ENCODE data around the gene CST5. TPM values are rescaled to one million over a fixed set of nuclear protein-coding genes. Genes with fewer than 3 reads are reported as not detected.

The CST5 gene
- total RNA-seq, 1 donor from 2014 or later = not detected

GRCh38 chr20:23887856-23888255 lies 8.3 kb upstream of the CST5 start:
- Histone ChIP-seq H3K9me3 (no peaks in the 10 kb centered on the region), H3K27ac (no peak overlapping the region), H3K36me3 (no peaks in the 10 kb centered on the region), H3K4me1 (no peaks in the 10 kb centered on the region), H3K27me3 (ENCODE audit: low read depth) (no peaks in the 10 kb centered on the region), H3K4me3 (no peak overlapping the region)
- no peak for DNase-seq
- ATAC-seq = no peak
- intact Hi-C loops (cut with DNase I) = no loop called here
- TF ChIP-seq, protein P1, sequence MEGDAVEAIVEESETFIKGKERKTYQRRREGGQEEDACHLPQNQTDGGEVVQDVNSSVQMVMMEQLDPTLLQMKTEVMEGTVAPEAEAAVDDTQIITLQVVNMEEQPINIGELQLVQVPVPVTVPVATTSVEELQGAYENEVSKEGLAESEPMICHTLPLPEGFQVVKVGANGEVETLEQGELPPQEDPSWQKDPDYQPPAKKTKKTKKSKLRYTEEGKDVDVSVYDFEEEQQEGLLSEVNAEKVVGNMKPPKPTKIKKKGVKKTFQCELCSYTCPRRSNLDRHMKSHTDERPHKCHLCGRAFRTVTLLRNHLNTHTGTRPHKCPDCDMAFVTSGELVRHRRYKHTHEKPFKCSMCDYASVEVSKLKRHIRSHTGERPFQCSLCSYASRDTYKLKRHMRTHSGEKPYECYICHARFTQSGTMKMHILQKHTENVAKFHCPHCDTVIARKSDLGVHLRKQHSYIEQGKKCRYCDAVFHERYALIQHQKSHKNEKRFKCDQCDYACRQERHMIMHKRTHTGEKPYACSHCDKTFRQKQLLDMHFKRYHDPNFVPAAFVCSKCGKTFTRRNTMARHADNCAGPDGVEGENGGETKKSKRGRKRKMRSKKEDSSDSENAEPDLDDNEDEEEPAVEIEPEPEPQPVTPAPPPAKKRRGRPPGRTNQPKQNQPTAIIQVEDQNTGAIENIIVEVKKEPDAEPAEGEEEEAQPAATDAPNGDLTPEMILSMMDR (IDR thresholded peaks at IDR 0.05) = no peak

- Histone ChIP-seq H3K27me3 (ENCODE audit: low read depth) (no peaks in the 10 kb centered on the region), H3K27ac (no peak overlapping the region), H3K9me3 (no peaks in the 10 kb centered on the region), H3K4me3 (no peak overlapping the region), H3K4me1 (no peaks in the 10 kb centered on the region), H3K36me3 (no peaks in the 10 kb centered on the region)
- ATAC-seq (no peak), DNase-seq (no peak)
- TF ChIP-seq, protein P1 (IDR thresholded peaks at IDR 0.05) = no peak
- intact Hi-C loops (cut with DNase I) = no loop called here
Measured at GRCh38 chr20:23884771-23885162, 5.2 kb upstream of the CST5 start.

DNA sequence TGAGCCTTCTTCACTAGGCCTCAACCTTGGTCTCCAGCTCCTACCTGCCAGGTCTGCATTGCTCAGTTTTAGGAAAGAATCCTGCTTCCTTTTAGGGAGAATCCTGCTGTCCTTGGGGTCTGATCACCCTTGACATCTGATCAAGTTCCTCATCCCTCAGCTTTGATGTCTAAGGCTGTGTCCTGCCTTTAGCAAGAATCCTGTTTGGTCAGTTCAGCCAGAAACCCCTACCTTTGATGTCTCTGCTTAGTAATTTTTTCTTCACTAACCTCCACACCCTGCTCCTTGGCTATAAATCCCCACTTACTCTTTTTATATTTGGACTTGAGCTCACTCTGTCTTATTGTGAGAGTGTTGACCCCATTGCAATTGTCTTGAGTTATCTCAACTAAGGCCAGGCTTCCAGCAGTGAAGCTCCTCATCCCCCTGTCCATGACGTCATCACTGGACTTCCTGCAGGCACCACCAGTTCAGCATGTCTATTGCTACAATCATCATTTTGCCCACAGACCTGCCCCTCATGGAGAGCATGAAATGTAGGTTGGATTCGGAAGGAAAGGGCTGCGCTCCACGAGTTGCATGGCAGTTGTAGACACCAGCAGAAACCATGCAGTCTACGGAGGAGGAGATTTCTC lies 4.7 kb upstream of the CST5 start:
- no peaks in the 10 kb centered on the region for H3K4me1 ChIP-seq
- H3K27ac ChIP-seq = no peak overlapping the region
- ATAC-seq = no peak
- H3K36me3 ChIP-seq = no peaks in the 10 kb centered on the region
- H3K4me3 ChIP-seq = no peak overlapping the region
- no peak for DNase-seq
- intact Hi-C loops (cut with DNase I) = no loop called here
- TF ChIP-seq, protein P1 (IDR thresholded peaks at IDR 0.05) = no peak
- H3K27me3 ChIP-seq (ENCODE audit: low read depth) = no peaks in the 10 kb centered on the region
- H3K9me3 ChIP-seq = no peaks in the 10 kb centered on the region

- DNase-seq (no peak), ATAC-seq (no peak)
- no peaks in the 10 kb centered on the region for H3K36me3 ChIP-seq
- H3K27ac ChIP-seq = peak overlapping the region; percentile 76
- H3K9me3 ChIP-seq = no peaks in the 10 kb centered on the region
- no peaks in the 10 kb centered on the region for H3K4me1 ChIP-seq
- no peak overlapping the region for H3K4me3 ChIP-seq
- H3K27me3 ChIP-seq (ENCODE audit: low read depth) = no peaks in the 10 kb centered on the region
- intact Hi-C loops (cut with DNase I) = no loop called here
- TF ChIP-seq, protein P1 (IDR thresholded peaks at IDR 0.05) = no peak
Measured at GRCh38 chr20:23881371-23881770, 1.8 kb upstream of the CST5 start.

DNA sequence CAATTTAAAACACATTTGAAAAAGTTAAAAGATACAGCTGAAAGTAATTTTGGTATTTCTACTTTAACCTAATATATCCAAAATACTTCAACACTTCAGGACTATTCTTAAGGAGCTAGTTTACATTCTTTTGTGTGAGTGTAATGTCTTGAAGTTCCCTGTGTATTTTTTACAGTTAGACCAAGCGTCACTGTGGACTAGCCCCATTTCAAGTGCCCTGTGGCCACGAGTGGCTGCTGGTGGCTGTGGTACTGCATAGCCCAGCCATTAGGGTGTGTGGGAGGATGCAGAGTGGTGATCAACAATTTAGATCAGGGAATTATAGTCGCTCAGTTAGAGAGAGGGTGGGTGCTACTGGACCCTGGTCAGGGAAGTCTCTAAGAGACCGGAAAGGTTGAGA lies 869 bp upstream of the CST5 start:
- Histone ChIP-seq H3K36me3 (no peaks in the 10 kb centered on the region), H3K27me3 (ENCODE audit: low read depth) (no peaks in the 10 kb centered on the region), H3K4me3 (no peak overlapping the region), H3K9me3 (no peaks in the 10 kb centered on the region), H3K27ac (peak overlapping the region; percentile 76), H3K4me1 (no peaks in the 10 kb centered on the region)
- TF ChIP-seq, protein P1 (IDR thresholded peaks at IDR 0.05) = no peak
- intact Hi-C loops (cut with DNase I) = no loop called here
- peak; percentile 58 for DNase-seq
- ATAC-seq = peak; percentile 80 to 86

Data from lower lobe of right lung (tissue), 2 donors.